Transverse colon (tissue), 3 donors: Measurements from ENCODE around the gene PRICKLE2.

Experiments
- EP300 ChIP-seq: sonication (generic); formaldehyde crosslinking; IDR thresholded peaks from one replicate; pipeline ENCODE4 v1.6.1; 2017; ENCODE audit warnings: antibody characterized with exemption, low read depth
- POLR2A ChIP-seq: fragments of 450-650 bp; IDR thresholded peaks from one replicate; pipeline ENCODE4 v1.6.1; 2016; ENCODE audit warnings: antibody characterized with exemption, mild to moderate bottlenecking, moderate library complexity
- TF ChIP-seq, protein P1 (sequence below), 5 experiments: fragments of 200-600 bp in 3 of 5; fragments of 450-650 bp in 2 of 5; sonication (generic) in 3 of 5; IDR thresholded peaks; 1 replicate in 2 of 5; 2 replicates in 3 of 5; pipeline ENCODE4 v1.5.1; 2016 to 2017; ENCODE audit warnings: antibody characterized with exemption in 5 of 5, inconsistent platforms in 3 of 5, mild to moderate bottlenecking in 2 of 5, moderate library complexity in 1 of 5

DNA sequence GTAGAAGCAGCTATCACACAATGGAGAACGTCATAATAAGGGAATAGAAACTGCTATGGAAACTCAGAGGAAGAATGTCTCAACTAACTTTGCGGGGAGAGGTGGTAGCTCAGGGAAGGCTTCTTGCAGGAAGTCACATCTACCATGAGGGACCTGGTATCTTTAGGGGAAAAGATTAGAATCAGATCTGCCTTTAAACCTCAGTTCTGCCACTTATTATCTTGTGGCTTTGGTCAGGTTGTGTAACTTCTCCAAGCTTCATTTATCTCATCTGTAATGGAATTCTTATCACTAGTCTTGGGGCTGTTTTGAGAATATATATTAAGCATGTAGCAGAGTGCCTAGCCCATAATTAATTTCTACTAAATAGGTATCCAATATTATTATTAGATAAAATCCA, 46.4 kb upstream of the PRICKLE2 start:
- no peak for TF ChIP-seq EP300
- TF ChIP-seq, protein P1, sequence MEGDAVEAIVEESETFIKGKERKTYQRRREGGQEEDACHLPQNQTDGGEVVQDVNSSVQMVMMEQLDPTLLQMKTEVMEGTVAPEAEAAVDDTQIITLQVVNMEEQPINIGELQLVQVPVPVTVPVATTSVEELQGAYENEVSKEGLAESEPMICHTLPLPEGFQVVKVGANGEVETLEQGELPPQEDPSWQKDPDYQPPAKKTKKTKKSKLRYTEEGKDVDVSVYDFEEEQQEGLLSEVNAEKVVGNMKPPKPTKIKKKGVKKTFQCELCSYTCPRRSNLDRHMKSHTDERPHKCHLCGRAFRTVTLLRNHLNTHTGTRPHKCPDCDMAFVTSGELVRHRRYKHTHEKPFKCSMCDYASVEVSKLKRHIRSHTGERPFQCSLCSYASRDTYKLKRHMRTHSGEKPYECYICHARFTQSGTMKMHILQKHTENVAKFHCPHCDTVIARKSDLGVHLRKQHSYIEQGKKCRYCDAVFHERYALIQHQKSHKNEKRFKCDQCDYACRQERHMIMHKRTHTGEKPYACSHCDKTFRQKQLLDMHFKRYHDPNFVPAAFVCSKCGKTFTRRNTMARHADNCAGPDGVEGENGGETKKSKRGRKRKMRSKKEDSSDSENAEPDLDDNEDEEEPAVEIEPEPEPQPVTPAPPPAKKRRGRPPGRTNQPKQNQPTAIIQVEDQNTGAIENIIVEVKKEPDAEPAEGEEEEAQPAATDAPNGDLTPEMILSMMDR (IDR thresholded peaks at IDR 0.05), result no peak
- TF ChIP-seq POLR2A, result no peak
